NT2/D1 (cell line): Measurements from ENCODE around the gene ZFY.

Experiments
- YY1 ChIP-seq: IDR thresholded peaks from 2 replicates; pipeline ENCODE4 v1.6.1; 2011; ENCODE audit not compliant: insufficient read length, insufficient read depth
- ZNF274 ChIP-seq: IDR thresholded peaks from 2 replicates; pipeline ENCODE4 v1.6.1; 2011; ENCODE audit warnings: mild to moderate bottlenecking, low read depth, low read length

DNA sequence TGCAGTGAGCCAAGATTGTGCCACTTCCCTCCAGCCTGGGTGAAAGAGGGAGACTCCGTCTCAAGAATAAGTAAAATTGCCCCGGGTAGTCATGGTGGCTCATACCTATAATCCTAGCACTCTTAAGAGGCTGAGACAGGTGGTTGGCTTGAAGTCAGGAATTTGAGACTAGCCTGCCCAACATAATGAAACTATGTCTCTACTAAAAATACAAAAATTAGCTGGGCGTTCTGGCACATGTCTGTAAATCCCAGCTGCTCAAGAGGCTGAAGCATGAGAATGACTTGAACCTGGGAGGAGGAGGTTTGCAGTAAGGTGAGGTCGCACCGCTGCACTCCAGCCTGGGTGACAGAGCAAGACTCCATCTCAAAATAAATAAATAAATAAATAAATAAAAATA, 49.3 kb downstream of the ZFY start:
- TF ChIP-seq ZNF274: no peak
- no peak for TF ChIP-seq YY1
